Measurements from ENCODE around the gene IRF2BP1.

Gene IRF2BP1, protein sequence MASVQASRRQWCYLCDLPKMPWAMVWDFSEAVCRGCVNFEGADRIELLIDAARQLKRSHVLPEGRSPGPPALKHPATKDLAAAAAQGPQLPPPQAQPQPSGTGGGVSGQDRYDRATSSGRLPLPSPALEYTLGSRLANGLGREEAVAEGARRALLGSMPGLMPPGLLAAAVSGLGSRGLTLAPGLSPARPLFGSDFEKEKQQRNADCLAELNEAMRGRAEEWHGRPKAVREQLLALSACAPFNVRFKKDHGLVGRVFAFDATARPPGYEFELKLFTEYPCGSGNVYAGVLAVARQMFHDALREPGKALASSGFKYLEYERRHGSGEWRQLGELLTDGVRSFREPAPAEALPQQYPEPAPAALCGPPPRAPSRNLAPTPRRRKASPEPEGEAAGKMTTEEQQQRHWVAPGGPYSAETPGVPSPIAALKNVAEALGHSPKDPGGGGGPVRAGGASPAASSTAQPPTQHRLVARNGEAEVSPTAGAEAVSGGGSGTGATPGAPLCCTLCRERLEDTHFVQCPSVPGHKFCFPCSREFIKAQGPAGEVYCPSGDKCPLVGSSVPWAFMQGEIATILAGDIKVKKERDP

DNA sequence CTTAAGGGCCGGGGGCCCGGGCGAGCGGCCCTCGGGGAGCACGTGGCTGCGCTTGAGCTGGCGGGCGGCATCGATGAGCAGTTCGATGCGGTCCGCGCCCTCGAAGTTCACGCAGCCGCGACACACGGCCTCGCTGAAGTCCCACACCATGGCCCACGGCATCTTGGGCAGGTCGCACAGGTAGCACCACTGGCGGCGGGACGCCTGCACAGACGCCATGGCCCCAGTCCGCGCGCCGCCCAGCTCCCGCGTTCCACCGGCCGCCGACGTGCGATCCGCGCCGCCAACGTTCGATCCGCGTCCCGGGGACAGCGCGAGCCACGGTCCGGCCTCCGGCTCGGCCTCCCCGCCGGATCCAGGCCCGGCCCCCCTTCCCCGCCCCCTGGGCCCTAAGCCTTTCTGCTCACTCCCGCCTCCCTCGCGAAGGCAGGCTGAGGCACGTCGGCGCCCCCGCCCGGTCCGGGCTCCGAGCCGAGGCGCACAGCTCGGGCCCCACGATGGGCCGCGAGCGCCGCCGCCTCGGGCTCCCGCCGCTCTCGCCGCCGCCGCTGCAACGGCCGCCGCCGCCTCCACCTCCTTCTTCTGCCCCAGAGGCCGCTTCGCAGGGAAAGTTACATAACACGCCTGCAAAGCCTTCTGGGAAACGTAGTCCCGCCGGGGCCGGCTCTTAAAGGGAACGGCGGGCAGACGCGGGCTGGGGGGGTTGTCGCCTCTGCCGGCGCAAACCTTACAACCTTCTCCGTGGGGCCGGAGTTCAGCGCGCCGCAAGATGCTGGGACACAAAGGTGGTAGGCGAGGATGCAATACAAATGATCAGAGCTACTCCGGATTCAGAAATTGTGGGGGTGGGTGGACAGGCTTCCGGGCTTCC lies at the start of gene IRF2BP1:
TSS of gene IRF2BP1 (minus strand) at position 586 of the 871 bp plus-strand sequence. CDS start at position 219, 367 bp downstream.
- peak; percentile 76 for DNase-seq (ENCODE audit: low read depth)

DNA sequence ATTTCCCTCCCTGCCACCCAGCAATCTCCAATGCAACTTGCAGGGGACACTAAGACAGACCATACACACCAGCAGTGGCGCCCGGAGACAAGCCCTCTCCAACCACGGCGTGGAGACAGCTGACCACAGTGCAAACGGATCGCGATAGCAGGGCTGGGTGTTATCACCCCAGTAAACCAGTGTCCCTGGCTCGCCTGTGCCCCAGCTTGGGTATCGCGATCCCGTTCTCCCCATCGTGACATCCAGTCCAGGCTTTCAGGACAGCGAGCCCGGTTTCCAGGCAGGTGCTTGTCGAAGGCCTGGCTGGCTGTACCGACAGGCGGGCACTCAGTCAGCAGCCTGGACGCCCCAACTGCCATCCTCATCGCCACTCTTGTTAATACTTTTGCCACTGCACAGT lies 49.3 kb upstream of the IRF2BP1 start:
- no peak for DNase-seq (ENCODE audit: low read depth)

DNA sequence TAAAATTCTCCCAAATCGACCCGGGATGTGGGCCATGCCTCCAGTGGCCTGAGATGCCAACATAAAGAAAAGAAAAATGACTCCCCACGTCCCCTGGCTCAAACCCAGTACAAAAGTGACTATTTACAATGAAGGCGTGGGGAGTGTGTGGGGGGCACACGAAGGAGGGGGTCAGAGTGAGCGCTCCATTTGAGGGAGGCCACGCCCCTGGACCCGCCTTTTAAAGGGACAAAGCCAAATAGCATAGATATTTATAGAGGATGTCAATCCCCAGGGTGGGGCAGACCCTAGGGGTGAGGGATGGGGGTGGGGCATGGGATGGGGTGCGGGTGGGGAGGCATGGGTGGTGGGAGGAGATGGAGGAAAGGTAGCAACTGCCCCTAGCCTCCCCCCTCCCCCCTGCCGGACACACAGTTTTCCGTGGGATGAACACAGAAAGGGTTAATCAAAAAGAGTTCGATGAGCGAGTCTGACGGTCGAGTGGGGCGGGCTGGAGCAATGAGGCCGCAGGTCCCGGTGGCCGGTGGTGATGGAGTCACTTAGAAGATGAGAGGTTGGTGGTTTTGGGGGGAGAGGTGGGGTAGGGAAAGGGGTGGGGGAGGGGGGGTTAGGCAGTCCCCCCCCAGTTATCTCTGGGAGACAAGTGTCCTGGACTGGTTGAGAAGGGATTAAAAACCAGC lies 48.8 kb upstream of the IRF2BP1 start:
- DNase-seq (ENCODE audit: low read depth) = no peak

DNA sequence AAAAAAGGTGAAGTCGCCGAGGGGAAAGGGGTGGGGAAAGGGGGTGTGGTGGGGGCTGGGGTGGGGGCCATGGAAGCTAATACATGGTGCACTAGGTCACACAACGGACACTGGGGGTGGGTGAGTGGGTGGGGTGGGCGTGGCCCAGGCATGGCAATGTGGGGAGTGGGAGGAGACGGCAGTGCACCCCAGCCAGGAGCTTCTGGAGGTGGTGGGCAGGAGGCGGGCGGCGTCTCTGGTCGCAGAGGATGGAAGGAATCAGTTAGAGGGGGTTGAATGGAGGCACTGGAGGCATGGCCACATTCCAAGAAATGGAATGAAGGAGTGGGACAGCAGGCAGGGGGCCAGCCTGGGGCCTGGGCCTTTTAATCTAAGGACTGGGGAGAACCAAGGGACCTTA lies 47.8 kb upstream of the IRF2BP1 start:
- DNase-seq (ENCODE audit: low read depth) = no peak

DNA sequence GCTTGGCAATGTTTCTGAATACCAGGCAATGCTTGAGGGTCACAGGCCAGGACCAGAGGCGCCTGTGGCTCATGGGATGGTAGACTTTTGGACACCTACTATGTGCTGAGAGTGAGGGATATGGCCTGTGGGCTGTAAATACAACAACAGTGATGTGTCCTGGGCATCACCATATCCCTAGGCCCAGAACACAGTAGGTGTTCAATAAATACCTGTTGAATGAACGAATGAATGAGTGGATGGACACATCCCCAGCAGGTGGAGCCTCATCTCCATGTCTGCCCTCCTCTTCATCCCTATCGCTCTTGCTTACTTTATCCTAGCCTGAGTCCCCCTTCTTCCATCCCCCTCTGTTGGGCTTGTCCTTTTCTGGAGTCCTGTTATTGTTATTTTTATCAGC lies 45.1 kb upstream of the IRF2BP1 start:
- DNase-seq (ENCODE audit: low read depth) = no peak

DNA sequence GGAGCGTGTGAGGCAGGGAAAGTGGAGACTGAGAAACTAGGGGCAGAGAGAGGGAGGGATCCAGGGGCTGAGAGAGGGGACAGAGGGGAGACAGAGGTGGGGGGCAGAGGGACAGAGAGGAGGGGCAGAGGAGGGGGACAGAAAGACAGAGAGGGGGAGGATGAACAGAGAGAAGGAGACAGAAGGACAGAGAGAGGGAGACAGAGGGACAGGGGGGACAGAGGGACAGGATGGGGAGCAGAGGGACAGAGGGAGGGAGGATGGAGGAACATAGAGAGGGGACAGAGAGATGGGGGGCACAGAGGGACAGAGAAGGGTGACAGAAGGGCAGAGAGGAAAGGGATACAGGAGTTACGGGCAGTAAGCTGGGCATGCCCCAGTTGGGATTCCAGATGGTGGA lies 43.3 kb upstream of the IRF2BP1 start:
- DNase-seq (ENCODE audit: low read depth) = no peak

DNA sequence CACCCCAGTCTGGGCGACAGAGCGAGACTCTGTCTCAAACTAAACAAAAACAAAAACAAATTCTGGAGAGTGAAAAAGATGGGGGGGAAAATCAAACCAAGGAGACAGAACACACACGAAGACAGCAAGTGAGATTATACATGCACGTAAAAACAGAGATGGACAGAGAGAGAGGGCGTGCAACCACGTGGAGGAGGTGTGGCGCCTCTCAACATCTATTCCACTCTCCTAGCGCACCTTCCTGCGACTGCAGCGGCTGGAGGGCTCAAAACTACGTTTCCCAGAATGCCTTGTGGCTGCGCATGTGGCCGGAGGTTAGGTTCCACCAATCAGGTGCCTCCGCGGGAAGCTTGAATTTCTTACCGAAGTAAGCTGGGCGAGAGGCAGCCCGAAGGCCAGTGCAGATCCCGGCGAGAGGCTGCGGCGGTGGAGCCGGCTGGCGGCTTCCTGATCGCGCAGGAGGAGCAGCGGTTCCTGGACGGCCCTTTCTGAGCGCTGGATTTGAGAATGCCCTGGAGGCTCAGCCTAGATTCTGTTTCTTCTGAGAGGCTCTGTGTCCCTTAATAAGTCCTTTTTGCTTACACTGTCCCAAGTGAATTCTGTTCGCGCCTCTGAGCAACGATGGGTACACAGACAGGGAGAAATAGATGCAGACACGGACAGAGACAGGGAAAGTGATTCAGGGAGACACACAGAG lies 41.8 kb upstream of the IRF2BP1 start:
- peak; percentile 64 for DNase-seq (ENCODE audit: low read depth)

DNA sequence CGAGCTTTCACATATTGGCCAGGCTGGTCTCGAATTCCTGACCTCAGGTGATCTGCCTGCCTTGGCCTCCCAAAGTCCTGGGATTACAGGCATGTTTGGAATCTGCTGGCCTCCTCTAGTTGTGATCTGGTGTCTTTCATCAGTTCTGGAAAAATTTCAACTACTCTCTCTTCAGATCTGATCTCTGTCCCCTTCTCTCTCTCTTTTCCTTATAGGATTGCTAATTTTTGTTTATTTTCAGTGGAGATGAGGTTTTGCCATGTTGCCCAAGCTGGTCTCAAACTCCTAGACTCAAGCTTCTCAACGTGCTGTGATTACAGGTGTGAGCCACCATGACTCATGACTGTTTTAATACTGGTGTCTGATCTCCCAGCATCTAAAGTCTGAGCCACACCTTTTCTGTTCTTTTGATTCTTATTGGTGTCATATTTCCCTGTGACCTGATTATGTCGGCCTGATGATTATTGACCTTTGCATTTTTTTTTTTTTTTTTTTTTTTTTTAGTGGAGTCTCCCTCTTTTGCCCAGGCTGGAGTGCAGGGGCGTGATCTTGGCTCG lies 39.0 kb upstream of the IRF2BP1 start:
- DNase-seq (ENCODE audit: low read depth) = no peak

DNA sequence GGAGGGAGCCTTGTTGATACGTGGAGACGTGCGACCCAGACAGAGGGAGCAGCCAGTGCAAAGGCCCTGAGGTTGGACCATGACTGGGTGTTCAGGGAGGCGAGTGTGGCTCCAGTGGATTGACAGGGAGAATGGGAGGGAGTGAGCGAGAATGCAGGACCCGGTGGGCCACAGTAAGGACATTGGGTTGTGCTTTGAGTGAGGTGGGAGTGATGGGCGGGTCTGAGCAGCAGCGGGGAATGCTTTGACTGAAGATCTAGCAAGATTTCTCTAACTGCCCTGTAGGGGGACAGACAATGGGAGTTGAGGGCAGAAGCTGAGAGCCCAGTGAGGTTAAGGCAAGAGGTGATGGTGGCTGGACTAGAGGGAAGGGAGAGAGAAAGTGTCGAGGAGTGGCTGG lies 36.3 kb upstream of the IRF2BP1 start:
- no peak for DNase-seq (ENCODE audit: low read depth)

DNA sequence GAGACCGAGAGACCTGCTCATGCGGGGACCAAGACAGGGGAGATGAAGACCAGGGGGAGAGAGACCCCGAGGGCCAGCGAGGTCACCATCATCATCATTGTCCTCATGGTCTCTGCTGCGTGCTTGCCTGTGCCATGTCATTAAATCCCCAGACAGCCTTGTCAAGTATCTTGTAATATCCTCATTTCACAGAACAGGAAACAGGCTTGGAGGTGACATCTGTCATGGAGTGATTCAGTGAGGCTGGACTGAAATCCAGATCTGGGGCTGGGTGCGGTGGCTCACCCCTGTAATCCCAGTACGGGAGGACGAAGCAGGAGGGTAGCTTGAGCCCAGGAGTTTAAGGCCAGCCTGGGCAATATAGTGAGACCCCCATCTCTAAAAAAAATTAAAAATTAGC lies 34.5 kb upstream of the IRF2BP1 start:
- no peak for DNase-seq (ENCODE audit: low read depth)

DNA sequence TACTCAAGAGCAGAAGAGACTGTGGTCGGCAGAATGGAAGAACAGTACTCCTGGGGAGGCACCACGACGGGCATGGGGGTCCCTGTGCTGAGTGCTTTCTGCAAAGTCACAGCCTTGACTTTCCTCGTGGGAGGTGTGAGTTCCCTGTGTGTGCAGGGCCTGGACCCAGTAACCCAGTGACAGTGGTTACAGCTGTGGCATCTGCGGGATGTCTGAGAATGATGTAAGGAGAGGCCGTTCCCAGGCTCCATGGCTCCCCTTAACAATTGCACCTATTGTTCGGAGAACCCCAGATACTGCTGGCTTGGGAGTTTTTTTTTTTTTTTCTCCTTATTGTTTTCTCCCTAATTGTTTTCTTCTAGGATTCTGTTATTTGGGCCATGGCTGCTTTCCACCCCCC lies 33.7 kb upstream of the IRF2BP1 start:
- DNase-seq (ENCODE audit: low read depth) = no peak

DNA sequence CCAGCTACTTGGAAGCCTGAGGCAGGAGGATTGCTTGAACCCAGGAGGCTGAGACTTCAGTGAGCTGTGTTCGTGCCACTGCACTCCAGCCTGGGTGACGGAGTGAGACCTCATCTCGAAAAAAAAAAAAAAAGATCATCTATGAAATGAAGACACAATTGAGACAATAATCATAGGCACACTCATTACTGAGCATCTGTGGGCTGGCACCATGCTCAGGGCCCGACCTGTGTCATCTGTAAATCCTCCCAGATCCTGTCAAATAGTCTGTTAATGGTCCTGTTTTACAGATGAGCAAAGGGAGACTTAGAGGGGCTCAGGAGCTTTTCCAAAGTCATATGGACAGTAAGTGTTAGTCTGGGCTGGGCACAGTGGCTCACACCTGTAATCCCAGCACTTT lies 32.8 kb upstream of the IRF2BP1 start:
- no peak for DNase-seq (ENCODE audit: low read depth)

DNA sequence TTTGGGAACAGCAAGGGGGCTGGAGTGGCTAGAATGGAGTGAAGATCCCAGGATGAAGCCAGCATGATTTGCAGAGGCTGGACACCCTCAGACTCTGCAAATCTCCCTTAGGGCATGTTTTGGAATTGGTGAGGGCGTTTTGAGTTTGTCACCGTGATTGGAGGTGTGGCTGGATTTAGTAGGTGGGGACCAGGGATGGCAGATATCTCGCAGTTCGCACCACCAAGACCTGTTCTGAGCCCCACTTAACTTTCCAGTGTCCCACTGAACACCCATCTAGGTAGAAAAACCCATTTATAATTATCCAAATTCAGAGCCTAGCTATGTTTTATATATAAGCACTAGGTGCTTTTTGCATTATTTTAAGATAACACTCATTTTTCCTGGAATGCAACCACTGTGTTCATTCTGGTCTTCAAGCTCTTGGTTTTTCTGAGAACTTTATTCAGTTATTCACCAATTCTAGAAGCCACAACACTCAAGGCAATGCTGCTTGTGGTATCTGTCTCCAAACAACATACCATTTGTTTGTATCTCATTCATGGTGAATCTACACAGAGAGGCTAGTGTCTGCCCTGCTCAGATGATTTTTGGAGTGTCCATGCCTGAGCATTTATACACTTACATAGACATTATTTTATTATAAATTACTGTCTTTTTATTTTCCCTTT lies 31.6 kb upstream of the IRF2BP1 start:
- DNase-seq (ENCODE audit: low read depth) = no peak

DNA sequence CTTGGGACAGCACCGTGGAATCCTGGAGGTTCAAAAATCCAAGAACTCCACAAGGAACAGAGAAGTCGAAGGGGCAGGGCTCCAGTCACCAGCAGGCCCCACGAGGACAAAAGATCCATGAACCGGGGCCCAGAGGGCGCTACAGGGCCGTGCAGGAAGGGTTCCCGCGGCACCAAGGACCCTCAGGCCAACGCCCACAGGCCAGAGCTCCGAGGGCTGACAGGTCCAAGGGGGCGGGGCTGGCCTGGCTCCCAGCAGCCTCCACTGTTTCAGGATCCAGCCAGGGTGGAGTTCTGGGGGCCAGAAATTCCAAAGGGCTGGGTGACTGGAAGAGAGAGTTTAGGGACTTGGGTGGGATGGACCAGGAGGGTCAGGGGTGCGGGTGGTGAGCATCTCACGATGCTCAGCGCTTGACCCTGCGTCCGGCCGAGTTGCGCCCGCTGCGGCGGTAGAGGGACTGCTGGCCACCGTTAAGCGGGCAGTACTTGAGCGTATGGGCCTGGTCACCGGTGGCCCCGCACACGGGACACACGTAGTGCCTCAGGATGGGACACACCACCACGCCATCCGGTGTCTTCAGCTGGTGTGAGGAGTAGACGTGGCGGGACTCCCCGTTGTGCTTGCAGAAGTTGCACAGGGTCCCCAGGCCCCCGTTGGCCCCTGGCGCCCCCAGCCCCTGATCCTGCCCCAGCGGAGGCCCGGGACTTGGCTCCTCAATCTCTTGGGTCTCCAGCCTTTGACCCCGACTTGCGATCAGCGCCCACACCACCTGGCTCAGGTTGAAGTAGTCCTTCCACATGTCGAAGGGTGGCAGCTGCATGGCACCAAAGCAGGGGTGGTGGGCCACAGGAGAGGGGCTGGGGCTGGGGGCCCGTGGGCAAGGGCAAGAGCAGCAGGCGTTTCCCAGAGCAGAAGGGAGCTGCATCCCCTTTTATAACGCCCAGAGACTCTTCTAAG lies 28.2 kb upstream of the IRF2BP1 start, which contains the start of gene NANOS2:
TSS of gene NANOS2 (minus strand) at position 905 of the 957 bp plus-strand sequence. CDS start at position 820, 85 bp downstream.
- DNase-seq (ENCODE audit: low read depth) = no peak

DNA sequence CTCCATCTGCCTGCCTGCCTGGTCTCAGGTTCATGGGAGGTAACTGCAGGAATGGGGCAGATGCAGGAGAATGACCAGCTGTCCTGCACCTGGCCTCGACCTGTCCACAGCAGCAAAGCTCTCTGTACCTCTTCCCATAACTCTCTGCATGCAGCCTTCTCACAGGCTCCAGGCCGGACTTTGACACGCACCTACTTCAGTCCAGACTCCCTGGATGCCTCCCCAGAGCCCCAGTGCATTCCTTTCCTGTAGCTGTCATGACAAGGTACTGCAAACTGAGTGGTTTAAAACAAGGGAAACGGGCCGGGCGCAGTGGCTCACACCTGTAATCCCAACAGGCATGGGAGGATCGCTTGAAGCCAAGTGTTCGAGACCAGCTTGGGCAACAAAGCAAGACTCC lies 25.4 kb upstream of the IRF2BP1 start:
- no peak for DNase-seq (ENCODE audit: low read depth)

DNA sequence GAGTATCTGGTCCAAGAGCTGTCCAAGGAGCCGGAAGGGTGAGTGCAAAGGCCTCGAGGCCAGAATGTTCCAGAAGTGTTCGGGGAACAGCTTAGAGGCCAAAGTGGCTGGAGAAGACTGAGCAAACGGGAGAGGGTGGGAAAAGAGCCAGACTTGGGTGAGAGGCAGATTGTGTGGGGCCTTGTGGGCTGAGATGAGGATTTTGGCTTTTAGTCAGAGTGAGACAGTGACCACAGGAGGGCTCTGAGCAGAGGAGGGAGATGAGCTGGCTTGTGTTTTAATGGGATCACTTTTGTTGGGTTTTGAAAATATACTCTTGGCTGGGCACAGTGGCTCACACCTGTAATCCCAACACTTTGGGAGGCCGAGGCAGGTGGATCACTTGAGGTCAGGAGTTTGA lies 23.0 kb upstream of the IRF2BP1 start:
- no peak for DNase-seq (ENCODE audit: low read depth)

DNA sequence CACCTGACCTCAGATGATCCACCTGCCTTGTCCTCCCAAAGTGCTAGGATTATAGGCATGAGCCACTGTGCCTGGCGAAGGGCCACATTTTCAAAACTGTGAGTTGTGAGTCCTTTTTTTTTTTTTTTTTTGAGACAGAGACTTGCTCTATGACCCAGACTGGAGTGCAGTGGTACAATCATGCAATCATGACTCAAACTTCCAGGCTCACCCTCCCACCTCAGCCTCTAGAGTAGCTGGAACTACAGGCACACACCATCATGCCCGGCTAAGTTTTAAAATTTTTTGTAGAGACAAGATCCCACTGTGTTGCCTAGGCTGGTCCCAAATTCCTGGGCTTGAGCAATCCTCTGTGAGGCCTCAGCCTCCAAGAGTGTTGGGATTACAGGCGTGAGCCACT lies 20.3 kb upstream of the IRF2BP1 start:
- no peak for DNase-seq (ENCODE audit: low read depth)

DNA sequence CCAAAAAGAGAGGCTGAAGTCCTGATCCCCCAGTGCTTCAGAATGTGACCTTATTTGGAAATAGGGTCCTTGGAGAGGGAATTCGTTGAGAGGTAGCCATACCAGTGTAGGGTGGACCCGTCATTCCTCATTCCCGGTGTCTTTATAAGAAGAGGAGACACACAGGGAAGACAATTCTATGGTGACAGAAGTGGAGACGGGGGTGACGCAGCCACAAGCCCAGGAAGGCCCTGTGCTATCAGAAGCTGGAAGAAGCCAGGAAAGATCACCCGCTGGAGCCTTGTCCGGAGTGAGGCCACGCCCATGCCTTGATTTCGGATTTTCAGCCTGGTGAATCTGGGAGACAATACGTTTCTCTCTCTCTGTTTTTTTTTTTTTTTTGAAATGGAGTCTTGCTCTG lies 19.1 kb upstream of the IRF2BP1 start:
- no peak for DNase-seq (ENCODE audit: low read depth)

All from stimulated activated CD8-positive, alpha-beta memory T cell treated with anti-CD3 and anti-CD28 coated beads, Interleukin-12 subunit alpha, Interleukin-12 subunit beta, amount 100 ng/mL, for 4 hours (primary cell).